Gastroesophageal sphincter (tissue), 3 donors: ENCODE data around the gene HTD2.

ENCODE experiments used
- EP300 ChIP-seq: sonication (generic); formaldehyde crosslinking; IDR thresholded peaks from one replicate; pipeline ENCODE4 v1.6.1; 2017; ENCODE audit warnings: antibody characterized with exemption, mild to moderate bottlenecking
- POLR2A ChIP-seq, 2 donors: fragments of 450-650 bp; IDR thresholded peaks; one replicate each; pipeline ENCODE4 v1.6.1; 2017; ENCODE audit warnings: antibody characterized with exemption in 2 of 2, mild to moderate bottlenecking in 2 of 2, moderate library complexity in 1 of 2
- POLR2AphosphoS5 ChIP-seq: sonication (generic); formaldehyde crosslinking; IDR thresholded peaks from one replicate; pipeline ENCODE4 v1.6.1; 2017; ENCODE audit warnings: antibody characterized with exemption
- TF ChIP-seq, protein P1 (sequence below), 4 experiments: fragments of 200-600 bp in 2 of 4; fragments of 450-650 bp in 2 of 4; sonication (generic) in 1 of 4; IDR thresholded peaks; one replicate each; pipeline ENCODE4 v1.5.1; 2017 to 2019; ENCODE audit warnings: antibody characterized with exemption in 4 of 4, mild to moderate bottlenecking in 2 of 4, moderate library complexity in 2 of 4

DNA sequence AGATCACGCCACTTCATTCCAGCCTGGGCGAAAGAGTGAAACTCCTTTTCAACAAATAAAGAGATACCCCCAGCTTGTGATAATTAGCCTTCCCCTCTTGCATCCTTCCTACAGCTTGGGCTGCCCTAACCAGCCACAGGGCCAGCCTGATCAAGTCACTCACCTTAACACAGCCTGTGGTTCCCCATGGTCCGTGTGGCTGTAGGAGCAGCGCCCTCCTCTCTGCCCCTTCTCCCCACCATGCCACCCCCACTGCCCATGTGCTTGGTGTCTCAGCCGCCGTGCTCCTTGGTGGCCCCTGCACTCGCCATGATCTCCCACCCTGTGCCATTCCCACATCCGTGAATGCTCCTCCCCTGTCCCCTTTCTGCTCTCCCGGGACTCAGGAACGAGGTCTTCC lies 13.5 kb upstream of the HTD2 start:
- no peak for TF ChIP-seq POLR2A (IDR thresholded peaks at IDR 0.05)
- TF ChIP-seq, protein P1, sequence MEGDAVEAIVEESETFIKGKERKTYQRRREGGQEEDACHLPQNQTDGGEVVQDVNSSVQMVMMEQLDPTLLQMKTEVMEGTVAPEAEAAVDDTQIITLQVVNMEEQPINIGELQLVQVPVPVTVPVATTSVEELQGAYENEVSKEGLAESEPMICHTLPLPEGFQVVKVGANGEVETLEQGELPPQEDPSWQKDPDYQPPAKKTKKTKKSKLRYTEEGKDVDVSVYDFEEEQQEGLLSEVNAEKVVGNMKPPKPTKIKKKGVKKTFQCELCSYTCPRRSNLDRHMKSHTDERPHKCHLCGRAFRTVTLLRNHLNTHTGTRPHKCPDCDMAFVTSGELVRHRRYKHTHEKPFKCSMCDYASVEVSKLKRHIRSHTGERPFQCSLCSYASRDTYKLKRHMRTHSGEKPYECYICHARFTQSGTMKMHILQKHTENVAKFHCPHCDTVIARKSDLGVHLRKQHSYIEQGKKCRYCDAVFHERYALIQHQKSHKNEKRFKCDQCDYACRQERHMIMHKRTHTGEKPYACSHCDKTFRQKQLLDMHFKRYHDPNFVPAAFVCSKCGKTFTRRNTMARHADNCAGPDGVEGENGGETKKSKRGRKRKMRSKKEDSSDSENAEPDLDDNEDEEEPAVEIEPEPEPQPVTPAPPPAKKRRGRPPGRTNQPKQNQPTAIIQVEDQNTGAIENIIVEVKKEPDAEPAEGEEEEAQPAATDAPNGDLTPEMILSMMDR (IDR thresholded peaks at IDR 0.05) = no peak
- no peak for TF ChIP-seq POLR2AphosphoS5
- no peak for TF ChIP-seq EP300
